DMS53 treated with DMSO at 0.1 percent for 48 hours (cell line): ENCODE results near the gene RBM19.
"Not testable (repeated sequence)": the region's sequence is repeated elsewhere in the genome, so short reads cannot be mapped to it uniquely, and the experiment has no call there.

Source experiments
- DNase-seq: peaks from one replicate; lab custom pipeline; 2025; ENCODE audit not compliant: unreplicated experiment; lab: John Stamatoyannopoulos, UW

RBM19 gene

GRCh38 chr12:113965951-113966797 is at the start of gene RBM19:
Gene RBM19, minus strand, starts transcription at chr12:113966325. Its CDS starts 98 bp downstream, at chr12:113966227.
- DNase-seq, result peak; percentile 98

GRCh38 chr12:114015851-114016250 is 49.7 kb upstream of the RBM19 start:
- no peak for DNase-seq

GRCh38 chr12:114013575-114014345 is 47.6 kb upstream of the RBM19 start:
- no peak for DNase-seq

GRCh38 chr12:114012744-114013431 is 46.8 kb upstream of the RBM19 start:
- no peak for DNase-seq

- DNase-seq, result no peak
Observed at GRCh38 chr12:114011711-114012110, 45.6 kb upstream of the RBM19 start.

- no peak for DNase-seq
Observed at GRCh38 chr12:114006482-114007425, 40.6 kb upstream of the RBM19 start.

GRCh38 chr12:114004402-114004801 is 38.3 kb upstream of the RBM19 start:
- no peak for DNase-seq

GRCh38 chr12:114003286-114003685 is 37.2 kb upstream of the RBM19 start:
- no peak for DNase-seq

- no peak for DNase-seq
Observed at GRCh38 chr12:114001511-114002340, 35.6 kb upstream of the RBM19 start.

GRCh38 chr12:114000861-114001260 is 34.7 kb upstream of the RBM19 start:
- DNase-seq, result no peak

- not testable (repeated sequence) for DNase-seq
Observed at GRCh38 chr12:114000261-114000660, 34.1 kb upstream of the RBM19 start.

GRCh38 chr12:113997365-113997764 is 31.2 kb upstream of the RBM19 start:
- no peak for DNase-seq

- no peak for DNase-seq
Observed at GRCh38 chr12:113996026-113996425, 29.9 kb upstream of the RBM19 start.

GRCh38 chr12:113994051-113994450 is 27.9 kb upstream of the RBM19 start:
- no peak for DNase-seq

GRCh38 chr12:113992751-113993150 is 26.6 kb upstream of the RBM19 start:
- not testable (repeated sequence) for DNase-seq

- no peak for DNase-seq
Observed at GRCh38 chr12:113991224-113992044, 25.3 kb upstream of the RBM19 start.

- DNase-seq, result no peak
Observed at GRCh38 chr12:113990250-113991223, 24.4 kb upstream of the RBM19 start.
